SU-DHL-6 (cell line): ENCODE data around the gene RAB40B.

Source experiments
- H2AFZ ChIP-seq: fragments of 200-600 bp; sonication (generic); 2 replicates; pipeline ENCODE4 v1.6.1; 2014; ENCODE audit warnings: low read depth, mild to moderate bottlenecking, moderate library complexity, mixed read lengths, antibody characterized with exemption, low read length; ENCODE audit not compliant: severe bottlenecking
- H3F3A ChIP-seq: fragments of 200-600 bp; shearing (Covaris generic); 2 replicates; pipeline ENCODE4 v1.6.0; 2016; ENCODE audit warnings: antibody characterized with exemption, mild to moderate bottlenecking; ENCODE audit not compliant: insufficient read depth
- H3K27ac ChIP-seq: fragments of 200-600 bp; sonication (generic); 2 replicates; pipeline ENCODE4 v1.5.1; 2016; ENCODE audit warnings: low read depth, mild to moderate bottlenecking, low read length, moderate library complexity, mixed read lengths
- H3K27me3 ChIP-seq: fragments of 200-600 bp; sonication (generic), shearing (Covaris generic); 2 replicates; pipeline ENCODE4 v1.6.0; 2014; ENCODE audit warnings: mild to moderate bottlenecking, low read length
- H3K36me3 ChIP-seq: fragments of 200-600 bp; sonication (generic); 2 replicates; pipeline ENCODE4 v1.6.1; 2014; ENCODE audit warnings: mild to moderate bottlenecking, low read length, mixed read lengths
- H3K4me2 ChIP-seq: fragments of 300-600, 200-600 bp; shearing (Covaris generic), sonication (generic); 2 replicates; pipeline ENCODE4 v1.6.0; 2014; ENCODE audit warnings: low read length, low read depth, mild to moderate bottlenecking; ENCODE audit not compliant: poor library complexity, severe bottlenecking
- H3K4me3 ChIP-seq: fragments of 200-600 bp; sonication (generic); 2 replicates; pipeline ENCODE4 v1.5.1; 2014; ENCODE audit warnings: antibody characterized with exemption, low read length, mild to moderate bottlenecking, mixed read lengths; ENCODE audit not compliant: insufficient read depth, poor library complexity, severe bottlenecking
- H3K79me2 ChIP-seq: fragments of 200-600 bp; sonication (generic); 2 replicates; pipeline ENCODE4 v1.6.1; 2014; ENCODE audit warnings: mild to moderate bottlenecking, low read length, moderate library complexity; ENCODE audit not compliant: insufficient read depth
- H3K9ac ChIP-seq: fragments of 200-600 bp; sonication (generic); 2 replicates; pipeline ENCODE4 v1.7.0; 2014; ENCODE audit warnings: mild to moderate bottlenecking, low read length
- H3K9me2 ChIP-seq: fragments of 200-600 bp; sonication (generic); replicated peaks from 2 replicates; pipeline ENCODE4 v1.6.1; 2014; ENCODE audit warnings: low read length; ENCODE audit not compliant: insufficient read depth
- H3K9me3 ChIP-seq: fragments of 200-600 bp; sonication (generic); 2 replicates; pipeline ENCODE4 v1.6.1; 2014; ENCODE audit warnings: low read length, mixed read lengths; ENCODE audit not compliant: insufficient read depth
- H4K20me1 ChIP-seq: fragments of 200-600 bp; sonication (generic); 2 replicates; pipeline ENCODE4 v1.6.1; 2014; ENCODE audit warnings: low read depth, mild to moderate bottlenecking, antibody characterized with exemption, low read length, moderate library complexity, mixed read lengths
- CTCF ChIP-seq: fragments of 200-600 bp; sonication (generic); IDR thresholded peaks from one replicate; pipeline ENCODE4 v1.5.1; 2017; ENCODE audit warnings: antibody characterized with exemption, mild to moderate bottlenecking, low read length, moderate library complexity; ENCODE audit not compliant: insufficient read depth, poor library complexity, severe bottlenecking
- EZH2phosphoT487 ChIP-seq: fragments of 200-600 bp; sonication (generic), shearing (Covaris generic); conservative IDR thresholded peaks from 2 replicates; pipeline ENCODE4 v1.6.1; 2018; ENCODE audit warnings: mild to moderate bottlenecking, antibody characterized with exemption, low read length, moderate library complexity, mixed read lengths

The RAB40B gene

GRCh38 chr17:82648742-82649331 lies 49.7 kb downstream of the RAB40B start:
- Histone ChIP-seq H3F3A (peaks cover 4% of the 10 kb centered on the region; the same call in 1 of the 2 replicates), H3K4me3 (no peak overlapping the region), H3K36me3 (no peaks in the 10 kb centered on the region), H3K27me3 (no peaks in the 10 kb centered on the region), H3K79me2 (peaks cover 43% of the 10 kb centered on the region), H3K9ac (no peak overlapping the region), H3K9me3 (no peaks in the 10 kb centered on the region), H2AFZ (no peak overlapping the region), H3K27ac (no peak overlapping the region), H3K4me2 (peak overlapping the region; percentile 32), H3K9me2 (no peaks in the 10 kb centered on the region), H4K20me1 (peaks cover 4% of the 10 kb centered on the region; the same call in 1 of the 2 replicates)
- TF ChIP-seq CTCF (no peak), EZH2phosphoT487 (no peak)

- peak within 1 kb of the TSS; percentile 80 for H3K4me3 ChIP-seq
- H3K4me2 ChIP-seq, result peak within 1 kb of the TSS; percentile 98
- no peaks in the 10 kb centered on the region for H3K36me3 ChIP-seq
- no peaks in the 10 kb centered on the region for H3K9me3 ChIP-seq
- peak within 1 kb of the TSS; percentile 97 for H3K9ac ChIP-seq
- H2AFZ ChIP-seq, result peak within 1 kb of the TSS; percentile 75
- H3F3A ChIP-seq, result peaks cover 4% of the 10 kb centered on the region; the same call in 1 of the 2 replicates
- no peaks in the 10 kb centered on the region for H3K9me2 ChIP-seq
- no peaks in the 10 kb centered on the region for H3K27me3 ChIP-seq
- H3K79me2 ChIP-seq, result peaks cover 49% of the 10 kb centered on the region
- H4K20me1 ChIP-seq, result peaks cover 4% of the 10 kb centered on the region; the same call in 1 of the 2 replicates
- H3K27ac ChIP-seq, result peak within 1 kb of the TSS; percentile 89
- TF ChIP-seq EZH2phosphoT487 (no peak), CTCF (no peak)
Measured at GRCh38 chr17:82648165-82648668, 50.3 kb downstream of the RAB40B start, which contains the start of gene WDR45B. Gene WDR45B (minus strand): TSS chr17:82648444. CDS start chr17:82648340, 104 bp downstream.

GRCh38 chr17:82647593-82648164 lies 50.8 kb downstream of the RAB40B start:
- Histone ChIP-seq H3K36me3 (no peaks in the 10 kb centered on the region), H3K27ac (peak overlapping the region; percentile 89), H3K9me2 (no peaks in the 10 kb centered on the region), H3K27me3 (no peaks in the 10 kb centered on the region), H3K4me2 (peak overlapping the region; percentile 98), H3F3A (peaks cover 4% of the 10 kb centered on the region; the same call in 1 of the 2 replicates), H3K4me3 (peak overlapping the region; percentile 80), H3K9ac (peak overlapping the region; percentile 97), H3K79me2 (peaks cover 53% of the 10 kb centered on the region), H4K20me1 (peaks cover 4% of the 10 kb centered on the region; the same call in 1 of the 2 replicates), H3K9me3 (no peaks in the 10 kb centered on the region), H2AFZ (peak overlapping the region; percentile 75)
- TF ChIP-seq EZH2phosphoT487, result no peak
- no peak for TF ChIP-seq CTCF
